ENCODE data around the gene IL16. TPM values are rescaled to one million over a fixed set of nuclear protein-coding genes. Genes with fewer than 3 reads are reported as not detected.

The IL16 gene
- total RNA-seq, 1 experiment from 2014 or later, result not detected

GRCh38 chr15:81280696-81281455, 84.2 kb downstream of the IL16 start:
- Mint-ChIP-seq H3K4me3 (ENCODE audit: low read depth, unreplicated experiment) (no peak overlapping the region), H3K27ac (ENCODE audit: unreplicated experiment) (no peak overlapping the region), H3K4me1 (ENCODE audit: low read depth, unreplicated experiment) (no peaks in the 10 kb centered on the region), H3K9me3 (ENCODE audit: low read depth, unreplicated experiment) (no peaks in the 10 kb centered on the region), H3K27me3 (ENCODE audit: unreplicated experiment) (peaks cover 84% of the 10 kb centered on the region), H3K36me3 (ENCODE audit: insufficient read depth, unreplicated experiment) (no peaks in the 10 kb centered on the region)
- CTCF ChIA-PET, result interaction anchor here (0.5 to 1.2 kb wide), 2 partner anchors 15 to 178 kb away, joined by 4 to 6 read pairs; no protein-coding TSS in a partner anchor
- intact Hi-C loops (cut with micrococcal nuclease; ENCODE audit: unreplicated experiment), result no loop called here
- no peak for DNase-seq
- BruUV-seq (replicated peaks), result no TSS peak
- TF ChIP-seq CTCF (IDR thresholded peaks at IDR 0.05; ENCODE audit: unreplicated experiment), result no peak

GRCh38 chr15:81281456-81281735, 84.7 kb downstream of the IL16 start:
- Mint-ChIP-seq H3K27ac (ENCODE audit: unreplicated experiment) (no peak overlapping the region), H3K4me3 (ENCODE audit: low read depth, unreplicated experiment) (no peak overlapping the region)

GRCh38 chr15:81281766-81282605, 85.3 kb downstream of the IL16 start:
- H3K9me3 Mint-ChIP-seq (ENCODE audit: low read depth, unreplicated experiment), result no peaks in the 10 kb centered on the region
- intact Hi-C loops (cut with micrococcal nuclease; ENCODE audit: unreplicated experiment), result no loop called here
- DNase-seq, result no peak
- H3K4me1 Mint-ChIP-seq (ENCODE audit: low read depth, unreplicated experiment), result no peaks in the 10 kb centered on the region
- H3K4me3 Mint-ChIP-seq (ENCODE audit: low read depth, unreplicated experiment), result no peak overlapping the region
- peaks cover 87% of the 10 kb centered on the region for H3K27me3 Mint-ChIP-seq (ENCODE audit: unreplicated experiment)
- no peak overlapping the region for H3K27ac Mint-ChIP-seq (ENCODE audit: unreplicated experiment)
- CTCF ChIA-PET, result interaction anchor here (1.2 kb wide), 1 partner anchor 16 kb away, joined by 4 read pairs; no protein-coding TSS in a partner anchor
- no peak for TF ChIP-seq CTCF (IDR thresholded peaks at IDR 0.05; ENCODE audit: unreplicated experiment)
- no TSS peak for BruUV-seq (replicated peaks)
- no peaks in the 10 kb centered on the region for H3K36me3 Mint-ChIP-seq (ENCODE audit: insufficient read depth, unreplicated experiment)

More at GRCh38 chr15:81281456-81281735, 84.7 kb downstream of the IL16 start:
- no peaks in the 10 kb centered on the region for H3K9me3 Mint-ChIP-seq (ENCODE audit: low read depth, unreplicated experiment)
- H3K36me3 Mint-ChIP-seq (ENCODE audit: insufficient read depth, unreplicated experiment), result no peaks in the 10 kb centered on the region
- no TSS peak for BruUV-seq (replicated peaks)
- DNase-seq, result no peak
- TF ChIP-seq CTCF (IDR thresholded peaks at IDR 0.05; ENCODE audit: unreplicated experiment), result no peak
- H3K27me3 Mint-ChIP-seq (ENCODE audit: unreplicated experiment), result peaks cover 87% of the 10 kb centered on the region
- intact Hi-C loops (cut with micrococcal nuclease; ENCODE audit: unreplicated experiment), result no loop called here
- H3K4me1 Mint-ChIP-seq (ENCODE audit: low read depth, unreplicated experiment), result no peaks in the 10 kb centered on the region
- CTCF ChIA-PET, result interaction anchor here (1.2 kb wide), 1 partner anchor 15 kb away, joined by 4 read pairs; no protein-coding TSS in a partner anchor

GRCh38 chr15:81282606-81282895, 85.9 kb downstream of the IL16 start:
- no peak overlapping the region for H3K27ac Mint-ChIP-seq (ENCODE audit: unreplicated experiment)
- no peaks in the 10 kb centered on the region for H3K4me1 Mint-ChIP-seq (ENCODE audit: low read depth, unreplicated experiment)
- no peak overlapping the region for H3K4me3 Mint-ChIP-seq (ENCODE audit: low read depth, unreplicated experiment)
- intact Hi-C loops (cut with micrococcal nuclease; ENCODE audit: unreplicated experiment), result no loop called here
- peaks cover 87% of the 10 kb centered on the region for H3K27me3 Mint-ChIP-seq (ENCODE audit: unreplicated experiment)
- no peaks in the 10 kb centered on the region for H3K36me3 Mint-ChIP-seq (ENCODE audit: insufficient read depth, unreplicated experiment)
- BruUV-seq (replicated peaks), result no TSS peak
- no peak for TF ChIP-seq CTCF (IDR thresholded peaks at IDR 0.05; ENCODE audit: unreplicated experiment)
- CTCF ChIA-PET, result no interaction called here
- no peaks in the 10 kb centered on the region for H3K9me3 Mint-ChIP-seq (ENCODE audit: low read depth, unreplicated experiment)
- DNase-seq, result no peak
